ENCODE data around the gene HOXB8. TPM values are rescaled to one million over a fixed set of nuclear protein-coding genes. Genes with fewer than 3 reads are reported as not detected.

Gene HOXB8
- total RNA-seq, 1 donor from 2014 or later: not detected

GRCh38 chr17:48584223-48584741 lies 30.8 kb downstream of the HOXB8 start:
- DNase-seq (ENCODE audit: low spot score): no peak
- no peak overlapping the region for H3K27ac ChIP-seq
- peaks cover 100% of the 10 kb centered on the region for H3K27me3 ChIP-seq
- no peak overlapping the region for H3K27ac Mint-ChIP-seq
- H3K4me3 Mint-ChIP-seq: no peak overlapping the region
- no peaks in the 10 kb centered on the region for H3K79me2 ChIP-seq (ENCODE audit: low read depth)
- no peak overlapping the region for H2AFZ ChIP-seq (replicated peaks)
- H3K36me3 ChIP-seq: no peaks in the 10 kb centered on the region
- peaks cover 94% of the 10 kb centered on the region for H4K20me1 ChIP-seq (ENCODE audit: low read depth)
- no peak overlapping the region for H3K9ac ChIP-seq
- H3K4me1 ChIP-seq: no peaks in the 10 kb centered on the region
- peaks cover 16% of the 10 kb centered on the region for H3K9me3 Mint-ChIP-seq
- H3F3A ChIP-seq (ENCODE audit: low read depth): no peaks in the 10 kb centered on the region
- H3K4me2 ChIP-seq: no peak overlapping the region
- no peak for TF ChIP-seq EZH2phosphoT487 (IDR thresholded peaks at IDR 0.05)
- no peak for TF ChIP-seq EZH2 (IDR thresholded peaks at IDR 0.05)
- no peaks in the 10 kb centered on the region for H3K36me3 Mint-ChIP-seq
- H3K4me3 ChIP-seq: no peak overlapping the region
- H3K27me3 Mint-ChIP-seq (ENCODE audit: insufficient read depth, low read depth): peaks cover 98% of the 10 kb centered on the region
- H3K4me1 Mint-ChIP-seq: peaks cover 4% of the 10 kb centered on the region
- H3K9me3 ChIP-seq (ENCODE audit: low read depth): no peaks in the 10 kb centered on the region

GRCh38 chr17:48583708-48584222 lies 31.3 kb downstream of the HOXB8 start:
- Histone ChIP-seq H3F3A (ENCODE audit: low read depth) (no peaks in the 10 kb centered on the region), H3K4me2 (no peak overlapping the region), H3K9me3 (ENCODE audit: low read depth) (no peaks in the 10 kb centered on the region), H3K36me3 (no peaks in the 10 kb centered on the region), H3K27me3 (peaks cover 100% of the 10 kb centered on the region), H2AFZ (replicated peaks) (no peak overlapping the region), H3K9ac (no peak overlapping the region), H4K20me1 (ENCODE audit: low read depth) (peaks cover 94% of the 10 kb centered on the region), H3K27ac (no peak overlapping the region), H3K4me3 (no peak overlapping the region), H3K4me1 (no peaks in the 10 kb centered on the region), H3K79me2 (ENCODE audit: low read depth) (no peaks in the 10 kb centered on the region)
- peaks cover 20% of the 10 kb centered on the region for H3K9me3 Mint-ChIP-seq
- no peaks in the 10 kb centered on the region for H3K36me3 Mint-ChIP-seq
- no peak overlapping the region for H3K27ac Mint-ChIP-seq
- TF ChIP-seq EZH2 (IDR thresholded peaks at IDR 0.05): peak; percentile 73
- TF ChIP-seq CTCF (IDR thresholded peaks at IDR 0.05): no peak
- H3K4me1 Mint-ChIP-seq: peaks cover 4% of the 10 kb centered on the region
- no peak overlapping the region for H3K4me3 Mint-ChIP-seq
- H3K27me3 Mint-ChIP-seq (ENCODE audit: insufficient read depth, low read depth): peaks cover 98% of the 10 kb centered on the region
- DNase-seq (ENCODE audit: low spot score): no peak

GRCh38 chr17:48582750-48583069 lies 32.4 kb downstream of the HOXB8 start:
- Histone ChIP-seq H3K27me3 (peaks cover 100% of the 10 kb centered on the region), H3K4me3 (no peak overlapping the region), H3K9ac (no peak overlapping the region), H3K79me2 (ENCODE audit: low read depth) (no peaks in the 10 kb centered on the region), H3K27ac (no peak overlapping the region), H3K4me1 (no peaks in the 10 kb centered on the region), H3K4me2 (no peak overlapping the region), H4K20me1 (ENCODE audit: low read depth) (peaks cover 91% of the 10 kb centered on the region), H2AFZ (replicated peaks) (no peak overlapping the region), H3F3A (ENCODE audit: low read depth) (no peaks in the 10 kb centered on the region), H3K9me3 (ENCODE audit: low read depth) (no peaks in the 10 kb centered on the region), H3K36me3 (no peaks in the 10 kb centered on the region)
- Mint-ChIP-seq H3K9me3 (peaks cover 23% of the 10 kb centered on the region), H3K4me3 (no peak overlapping the region), H3K4me1 (peaks cover 4% of the 10 kb centered on the region), H3K27me3 (ENCODE audit: insufficient read depth, low read depth) (peaks cover 95% of the 10 kb centered on the region), H3K36me3 (no peaks in the 10 kb centered on the region), H3K27ac (no peak overlapping the region)
- no peak for DNase-seq (ENCODE audit: low spot score)
- TF ChIP-seq CTCF (IDR thresholded peaks at IDR 0.05) (no peak), EZH2 (IDR thresholded peaks at IDR 0.05) (no peak), EZH2phosphoT487 (IDR thresholded peaks at IDR 0.05) (no peak)

DNA sequence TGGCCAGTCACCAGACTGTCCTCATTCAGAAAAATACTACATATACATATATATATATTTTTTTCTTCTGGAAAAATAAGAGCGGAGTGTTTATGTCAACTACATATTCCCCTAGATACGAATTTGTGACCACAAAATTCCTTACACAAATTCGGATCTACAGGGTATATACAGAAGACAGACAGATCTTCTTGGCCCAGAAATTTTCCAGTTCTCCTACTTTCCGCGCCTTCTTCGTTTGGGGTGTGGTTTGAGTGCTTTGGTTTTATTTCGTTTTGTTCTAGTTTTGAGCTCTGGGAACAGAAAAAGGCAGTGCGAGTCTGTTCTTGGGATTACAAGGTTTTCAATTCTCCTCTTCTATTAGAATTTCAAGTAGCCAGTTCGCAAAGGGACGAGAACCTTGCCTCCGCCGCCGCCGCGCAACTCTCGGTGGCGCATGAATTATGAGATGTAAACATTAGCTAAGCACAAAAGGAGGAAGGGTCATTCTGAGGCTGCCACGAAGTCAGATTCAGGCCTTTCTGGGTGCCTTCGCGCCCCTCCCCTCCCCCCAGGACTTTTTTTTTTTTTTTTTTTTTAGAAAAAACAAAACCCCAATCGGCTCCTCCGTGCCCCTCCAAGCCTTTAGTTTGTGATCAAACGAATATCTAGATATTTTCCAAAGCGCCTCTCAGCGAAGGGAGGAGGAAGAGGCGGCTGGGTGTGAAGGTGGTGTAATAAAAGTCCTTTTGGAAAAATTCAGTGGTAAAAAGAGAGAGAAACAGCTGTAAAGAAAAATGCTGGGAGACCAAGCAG lies 35.1 kb downstream of the HOXB8 start:
- peaks cover 4% of the 10 kb centered on the region for H3F3A ChIP-seq (ENCODE audit: low read depth)
- no peak overlapping the region for H3K9ac ChIP-seq
- no peak for DNase-seq (ENCODE audit: low spot score)
- H3K79me2 ChIP-seq (ENCODE audit: low read depth): no peaks in the 10 kb centered on the region
- H3K36me3 Mint-ChIP-seq: no peaks in the 10 kb centered on the region
- H3K27me3 ChIP-seq: peaks cover 100% of the 10 kb centered on the region
- H3K27me3 Mint-ChIP-seq (ENCODE audit: insufficient read depth, low read depth): peaks cover 93% of the 10 kb centered on the region
- no peaks in the 10 kb centered on the region for H3K4me1 Mint-ChIP-seq
- H3K4me2 ChIP-seq: no peak overlapping the region
- TF ChIP-seq CTCF (IDR thresholded peaks at IDR 0.05) (no peak), EZH2 (IDR thresholded peaks at IDR 0.05) (peak; percentile 55)
- no peaks in the 10 kb centered on the region for H3K9me3 ChIP-seq (ENCODE audit: low read depth)
- no peak overlapping the region for H3K4me3 ChIP-seq
- peaks cover 93% of the 10 kb centered on the region for H4K20me1 ChIP-seq (ENCODE audit: low read depth)
- no peak overlapping the region for H3K27ac ChIP-seq
- peaks cover 15% of the 10 kb centered on the region for H3K9me3 Mint-ChIP-seq
- no peak overlapping the region for H2AFZ ChIP-seq (replicated peaks)
- no peak overlapping the region for H3K4me3 Mint-ChIP-seq
- no peak overlapping the region for H3K27ac Mint-ChIP-seq
- H3K36me3 ChIP-seq: no peaks in the 10 kb centered on the region
- no peaks in the 10 kb centered on the region for H3K4me1 ChIP-seq
